Right cardiac atrium (tissue), 5 donors: ENCODE data around the gene HSPG2. TPM values are rescaled to one million over a fixed set of nuclear protein-coding genes. Genes with fewer than 3 reads are reported as not detected.

ENCODE experiments used
- ATAC-seq, 2 donors: fragments of 200-7000 bp; cut with Tn5 transposase; one replicate each; pipeline versions ENCODE4 v1.8.0 to v1.9.1; 2020; ENCODE audit warnings: moderate library complexity in 2 of 2, mild to moderate bottlenecking in 1 of 2
- DNase-seq, 3 donors: peaks; one replicate each; pipeline ENCODE4 v3.0.0-alpha.2; 2020
- H3K27ac ChIP-seq: one replicate; pipeline ENCODE4 v1.5.1; 2013; ENCODE audit warnings: mild to moderate bottlenecking, low read length, control low read depth, moderate library complexity
- H3K27me3 ChIP-seq: one replicate; pipeline ENCODE4 v1.6.1; 2013; ENCODE audit not compliant: control insufficient read depth, insufficient read depth
- H3K4me1 ChIP-seq: one replicate; pipeline ENCODE4 v1.6.1; 2013; ENCODE audit warnings: low read length; ENCODE audit not compliant: control insufficient read depth, insufficient read depth
- H3K4me3 ChIP-seq: one replicate; pipeline ENCODE4 v1.5.1; 2013; ENCODE audit warnings: low read length, control low read depth
- H3K9me3 ChIP-seq: one replicate; pipeline ENCODE4 v1.6.1; 2013; ENCODE audit warnings: low read length; ENCODE audit not compliant: control insufficient read depth
- WGBS: extraction: QIAGEN DNeasy Blood & Tissue Kit; methylation state at CpG from one replicate; pipeline ENCODE4 v1.1.7; 2013; 5-methylcytosine and 5-hydroxymethylcytosine counted together
- intact Hi-C, 4 donors: fragments of 100-400 bp; cut with DNase I; formaldehyde crosslinking; loops; one replicate each; pipeline versions ENCODE4 v1.11.0 to v1.14.0; 2022 to 2023
- polyA plus RNA-seq: library from polyadenylated mRNA; stranded (reverse); fragments of 200-250 nt; gene quantifications from one replicate; pipeline ENCODE4 v1.2.3, GENCODE V29; 2013
- total RNA-seq, 4 donors: library from RNA; stranded (reverse); fragmentation: NEBNext Ultra II Directional; extraction: Animal tissue kit (Norgen Biotek cat#: 25700); gene quantifications; one replicate each; pipeline ENCODE4 v1.2.1, GENCODE V29; 2021
- donor health status: healthy with polysubstance abuse.
- donor health status: DM: no; HTN: yes; CAD: no.
- donor health status: DM: no; HTN: no; CAD: no.
- donor health status: DM: no; HTN: yes; CAD: no; lungs with severe emphysema.
- donor health status: DM: yes; HTN: yes; CAD: no.

The HSPG2 gene
- total and polyA plus RNA-seq, 5 donors: 257 to 659 (median 459) TPM

DNA sequence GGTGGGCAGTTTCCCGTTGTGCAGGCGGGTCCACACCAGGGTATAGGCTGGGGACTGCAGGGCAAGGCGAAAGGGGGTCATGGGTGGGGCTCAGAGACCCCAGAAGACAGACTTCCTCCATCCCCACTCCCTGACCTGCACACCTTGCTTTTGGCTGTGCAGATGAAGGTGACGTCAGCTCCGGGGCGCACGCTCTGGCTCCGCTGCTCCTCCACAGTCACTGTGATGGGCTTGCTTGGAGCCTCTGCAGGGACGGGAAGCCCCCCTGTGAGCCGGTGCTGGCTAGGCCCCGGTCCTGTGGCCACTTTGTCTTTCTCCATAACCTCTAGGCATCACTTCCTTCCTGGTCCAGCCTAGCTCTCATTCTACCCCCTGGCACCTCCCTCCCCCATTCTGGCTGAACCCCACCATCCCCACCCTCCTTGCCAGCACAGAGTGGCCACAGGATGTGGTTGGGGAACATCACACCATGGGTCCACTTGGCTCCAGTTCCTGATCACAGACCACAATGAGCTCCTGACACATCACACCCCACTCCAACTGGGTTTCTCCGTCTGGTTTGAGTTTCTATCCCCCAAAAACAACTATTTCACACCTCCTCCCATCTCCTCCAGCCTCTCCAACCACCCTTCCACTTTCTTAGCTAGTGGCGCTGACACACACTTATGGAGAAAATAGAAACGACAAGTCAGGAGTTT, 79.8 kb downstream of the HSPG2 start:
- peak in 1 of 3 donors; percentile 59 for DNase-seq
- Histone ChIP-seq H3K4me3 (no peak overlapping the region), H3K9me3 (no peaks in the 10 kb centered on the region), H3K4me1 (no peaks in the 10 kb centered on the region), H3K27ac (no peak overlapping the region), H3K27me3 (no peaks in the 10 kb centered on the region)
- 75% methylated on average over 14 of the region's 14 CpGs for WGBS
- intact Hi-C loops: no loop called here
- peak in 1 of 2 donors; percentile 22 for ATAC-seq

DNA sequence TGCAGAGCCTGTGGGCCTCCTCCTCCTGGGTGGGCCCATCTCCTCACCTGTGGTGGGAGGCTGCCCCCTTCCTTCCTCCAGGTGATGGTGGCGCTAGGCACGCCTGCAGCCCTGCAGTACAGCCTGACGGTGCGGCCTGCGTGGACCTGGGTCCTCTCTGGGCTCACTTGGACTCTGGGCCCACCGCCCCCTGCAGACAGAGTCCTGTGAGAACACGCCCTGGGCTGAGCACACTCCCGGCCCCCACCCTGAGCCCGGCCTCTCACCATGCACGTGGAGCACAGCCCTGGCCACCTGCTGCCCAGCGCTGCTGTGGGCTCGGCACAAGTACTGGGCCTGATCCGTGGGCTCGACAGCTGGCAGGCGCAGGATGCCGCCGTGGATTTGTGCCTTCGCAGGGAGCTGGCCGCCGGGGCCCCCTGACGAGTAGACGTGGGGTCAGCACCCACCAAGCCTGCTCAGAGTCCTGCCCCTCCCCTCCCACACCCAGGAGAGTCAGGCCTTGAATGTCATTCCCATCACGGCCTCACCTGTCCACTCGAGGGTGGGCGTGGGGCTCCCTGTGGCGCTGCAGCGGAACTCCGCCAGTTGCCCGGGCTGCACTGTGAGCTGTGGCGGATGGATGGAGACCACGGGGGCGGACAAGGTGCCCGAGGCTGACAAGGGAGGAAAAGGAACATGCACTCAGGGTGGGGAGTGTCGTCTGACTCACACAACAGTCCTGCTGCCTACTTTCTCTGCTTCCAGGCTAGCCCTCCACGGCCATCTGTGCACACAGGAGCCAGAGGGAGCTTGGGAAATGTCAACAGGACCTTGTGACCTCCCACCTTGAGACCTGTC, 81.6 kb downstream of the HSPG2 start:
- H3K27me3 ChIP-seq: no peaks in the 10 kb centered on the region
- peak in 1 of 2 donors; percentile 4 for ATAC-seq
- H3K4me3 ChIP-seq: no peak overlapping the region
- DNase-seq: peak in 1 of 3 donors; percentile 60
- WGBS: 89% methylated on average over 35 of the region's 35 CpGs
- no peak overlapping the region for H3K27ac ChIP-seq
- intact Hi-C loops: no loop called here
- no peaks in the 10 kb centered on the region for H3K9me3 ChIP-seq
- H3K4me1 ChIP-seq: no peaks in the 10 kb centered on the region

DNA sequence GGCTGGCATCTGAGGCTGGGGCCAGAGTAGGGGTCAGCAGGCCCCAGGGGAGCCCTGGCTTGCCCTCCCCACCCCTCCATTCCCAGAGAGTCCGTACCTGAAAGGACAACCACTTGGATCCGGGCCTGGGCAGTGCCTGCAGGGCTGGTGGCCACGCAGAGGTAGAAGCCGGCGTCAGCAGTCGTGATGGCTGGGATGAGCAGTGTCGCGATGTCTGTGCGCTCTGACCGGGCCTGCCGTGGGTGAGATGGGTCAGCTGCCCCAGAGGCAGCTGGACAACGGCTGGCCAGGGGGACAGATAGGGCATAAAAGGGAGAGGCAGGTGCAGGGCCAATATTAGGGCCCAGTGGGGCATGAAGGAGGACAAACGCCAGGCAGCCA, 82.4 kb downstream of the HSPG2 start:
- H3K4me1 ChIP-seq: no peaks in the 10 kb centered on the region
- no peak overlapping the region for H3K27ac ChIP-seq

DNA sequence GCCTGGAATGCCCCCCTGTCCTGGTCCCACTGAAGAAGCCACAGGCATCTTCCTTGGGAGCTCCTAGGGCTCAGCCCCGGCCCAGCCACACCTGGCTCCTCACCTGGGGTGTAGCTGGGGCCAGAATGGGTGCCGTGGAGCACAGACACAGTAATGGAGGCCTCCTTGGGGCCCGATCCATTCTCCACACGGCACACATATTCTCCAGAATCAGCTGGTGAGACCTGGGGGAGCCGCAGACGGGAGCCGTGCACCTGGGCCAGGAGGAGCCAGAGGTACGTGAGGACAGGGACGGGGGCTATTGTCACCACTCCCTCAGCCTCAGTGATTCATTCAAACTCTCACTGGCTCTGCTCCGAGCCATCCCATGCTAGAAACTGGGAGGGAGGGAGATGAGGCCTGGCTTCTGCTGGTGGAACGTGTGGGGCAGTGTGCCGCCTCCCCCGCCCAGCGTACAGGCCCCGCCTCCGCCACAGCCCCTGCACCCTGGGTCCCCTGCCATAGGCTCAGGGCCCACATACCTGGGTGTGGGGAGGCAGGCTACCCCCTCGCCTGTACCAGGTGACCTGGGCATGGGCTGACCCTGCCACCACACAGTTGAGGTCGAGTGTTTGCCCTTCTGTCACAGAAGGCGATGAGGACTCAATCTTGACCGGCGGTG, 82.9 kb downstream of the HSPG2 start:
- Histone ChIP-seq H3K4me3 (no peak overlapping the region), H3K4me1 (no peaks in the 10 kb centered on the region), H3K27ac (no peak overlapping the region), H3K27me3 (no peaks in the 10 kb centered on the region), H3K9me3 (no peaks in the 10 kb centered on the region)
- DNase-seq: peak in 1 of 3 donors; percentile 36
- ATAC-seq: peak in 1 of 2 donors; percentile 4
- intact Hi-C loops: no loop called here
- 89% methylated on average over 21 of the region's 21 CpGs for WGBS

More for the DNA sequence above, 82.4 kb downstream of the HSPG2 start:
- intact Hi-C loops: no loop called here
- 89% methylated on average over 13 of the region's 13 CpGs for WGBS
- H3K9me3 ChIP-seq: no peaks in the 10 kb centered on the region
- H3K27me3 ChIP-seq: no peaks in the 10 kb centered on the region
- ATAC-seq (no peak), DNase-seq (peak in 1 of 3 donors; percentile 50)
- no peak overlapping the region for H3K4me3 ChIP-seq

DNA sequence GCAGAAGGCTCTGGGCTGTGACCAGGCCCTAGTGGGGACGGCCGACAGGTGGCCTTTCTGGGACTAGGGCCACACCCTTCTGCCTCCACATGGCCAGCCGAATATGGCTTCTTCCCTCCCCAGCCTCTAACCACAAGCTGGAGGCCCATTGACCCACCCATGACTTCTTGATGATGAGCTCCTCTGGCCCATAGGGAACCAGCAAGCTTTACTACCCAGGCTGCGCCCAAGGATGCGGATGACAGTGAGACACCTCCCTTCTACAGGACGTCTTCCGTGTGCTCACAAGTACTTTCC, 84.0 kb downstream of the HSPG2 start:
- no peaks in the 10 kb centered on the region for H3K9me3 ChIP-seq
- ATAC-seq (no peak), DNase-seq (peak in 1 of 3 donors; percentile 19)
- H3K27ac ChIP-seq: no peak overlapping the region
- no peaks in the 10 kb centered on the region for H3K27me3 ChIP-seq
- no peaks in the 10 kb centered on the region for H3K4me1 ChIP-seq
- H3K4me3 ChIP-seq: no peak overlapping the region
- WGBS: 84% methylated on average over 7 of the region's 7 CpGs
- intact Hi-C loops: no loop called here

DNA sequence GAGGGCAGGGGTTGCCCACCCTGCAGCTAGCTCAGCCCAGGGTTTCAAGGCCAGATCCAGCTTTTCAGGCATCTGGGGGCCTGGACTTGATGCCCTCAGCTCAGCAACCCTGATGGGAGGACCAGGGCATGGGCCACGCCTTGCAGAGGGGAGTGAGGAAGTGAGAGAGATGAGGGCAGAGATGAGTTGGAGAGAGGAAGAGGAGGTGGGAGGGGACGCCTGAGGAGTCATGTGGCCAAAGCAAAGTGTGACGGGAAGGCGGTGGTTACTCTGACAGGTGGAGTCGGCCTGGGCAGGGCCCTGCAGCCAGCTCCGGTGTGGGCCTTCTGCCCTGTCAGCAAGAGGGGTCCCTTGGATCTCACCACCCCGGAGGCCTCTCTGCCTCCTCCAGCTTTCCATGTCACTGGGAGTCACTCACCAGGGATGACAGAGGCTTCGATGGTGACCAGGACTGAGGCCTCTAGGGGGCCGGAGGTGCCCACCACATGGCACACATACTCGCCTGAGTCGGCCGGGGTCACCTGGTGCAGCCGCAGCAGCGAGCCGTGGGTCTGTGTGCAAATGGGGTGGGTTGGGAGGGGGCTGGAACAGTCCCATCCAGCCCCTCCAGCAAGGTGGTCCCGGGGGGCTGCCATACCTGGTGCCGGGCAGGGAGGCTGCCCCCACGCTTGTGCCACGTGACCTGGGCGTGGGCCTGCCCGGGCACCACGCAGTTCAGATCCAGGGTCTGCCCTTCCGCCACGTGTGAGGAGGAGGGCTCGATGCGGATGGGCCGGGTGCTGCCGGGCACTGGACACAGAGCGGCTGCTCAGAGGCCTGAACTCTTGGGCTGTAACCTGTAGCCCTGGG, 84.6 kb downstream of the HSPG2 start:
- H3K9me3 ChIP-seq: no peaks in the 10 kb centered on the region
- DNase-seq: peak in 1 of 3 donors; percentile 33
- WGBS: 89% methylated on average over 29 of the region's 29 CpGs
- ATAC-seq: no peak
- H3K4me1 ChIP-seq: no peaks in the 10 kb centered on the region
- no peaks in the 10 kb centered on the region for H3K27me3 ChIP-seq
- intact Hi-C loops: no loop called here
- H3K4me3 ChIP-seq: no peak overlapping the region
- H3K27ac ChIP-seq: no peak overlapping the region

DNA sequence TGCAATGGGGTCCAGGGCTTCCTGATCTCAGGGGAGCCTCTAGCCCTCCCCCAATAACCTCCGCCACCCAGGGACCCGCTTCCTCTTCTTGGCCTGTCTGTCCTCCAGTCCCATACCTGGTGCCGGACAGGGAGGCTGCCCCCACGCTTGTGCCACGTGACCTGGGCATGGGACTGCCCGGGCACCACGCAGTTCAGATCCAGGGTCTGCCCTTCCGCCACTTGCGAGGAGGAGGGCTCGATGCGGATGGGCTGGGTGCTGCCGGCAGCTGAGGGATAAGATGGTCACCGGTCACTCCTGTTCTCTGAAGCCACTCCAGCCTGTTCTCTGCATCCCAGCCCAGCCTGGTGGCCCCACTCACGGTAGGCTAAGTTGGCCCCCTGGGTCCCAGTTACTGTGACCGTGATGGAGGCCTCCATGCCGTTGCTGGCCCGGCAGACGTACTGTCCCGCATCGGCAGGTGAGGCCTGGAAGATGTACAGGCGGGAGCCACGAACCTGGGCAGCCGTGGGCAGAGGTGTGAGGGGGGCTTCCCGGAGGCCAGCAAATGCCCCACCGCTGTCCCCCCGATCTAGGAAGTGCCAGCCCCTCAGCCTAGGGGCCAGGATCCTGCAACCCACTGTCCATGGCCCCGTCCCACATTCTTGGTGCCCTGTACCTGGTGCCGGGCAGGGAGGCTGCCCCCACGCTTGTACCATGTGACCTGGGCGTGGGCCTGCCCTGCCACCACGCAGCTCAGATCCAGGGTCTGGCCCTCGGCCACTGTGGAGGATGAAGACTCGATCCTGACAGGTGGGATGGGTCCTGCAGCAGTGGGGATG, 85.5 kb downstream of the HSPG2 start:
- intact Hi-C loops: no loop called here
- DNase-seq: peak in 1 of 3 donors; percentile 57
- Histone ChIP-seq H3K4me1 (no peaks in the 10 kb centered on the region), H3K27me3 (no peaks in the 10 kb centered on the region), H3K27ac (no peak overlapping the region), H3K4me3 (no peak overlapping the region), H3K9me3 (no peaks in the 10 kb centered on the region)
- no peak for ATAC-seq
- WGBS: 91% methylated on average over 33 of the region's 33 CpGs

DNA sequence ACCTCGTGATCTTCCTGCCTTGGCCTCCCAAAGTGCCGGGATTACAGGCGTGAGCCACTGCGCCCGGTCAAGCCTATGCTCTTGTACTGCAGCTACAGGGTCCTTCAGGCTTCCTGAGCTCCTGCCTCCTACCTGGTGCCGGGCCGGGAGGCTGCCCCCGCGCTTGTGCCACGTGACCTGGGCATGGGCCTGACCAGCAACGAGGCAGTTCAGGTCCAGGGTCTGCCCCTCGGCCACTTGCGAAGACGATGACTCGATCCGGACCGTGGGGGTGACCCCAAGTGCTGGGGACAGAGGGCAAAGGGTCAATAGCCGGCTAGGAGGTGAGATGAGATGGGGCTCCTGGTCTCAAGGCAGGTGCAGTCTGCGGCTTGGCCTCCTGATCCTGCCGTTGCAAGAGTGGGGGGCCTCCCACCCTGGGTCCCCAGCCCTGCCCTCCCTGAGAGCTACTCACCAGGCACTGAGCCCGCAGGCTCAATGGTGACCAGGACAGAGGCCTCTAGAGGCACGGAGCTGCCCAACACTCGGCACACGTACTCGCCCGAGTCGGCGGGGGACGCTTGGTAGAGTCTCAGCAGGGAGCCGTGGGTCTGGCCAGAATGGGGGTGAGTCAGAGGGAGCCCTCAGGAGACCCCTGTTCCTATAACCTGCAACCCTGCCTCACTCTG, 87.1 kb downstream of the HSPG2 start:
- Histone ChIP-seq H3K4me1 (no peaks in the 10 kb centered on the region), H3K27me3 (no peaks in the 10 kb centered on the region), H3K9me3 (no peaks in the 10 kb centered on the region), H3K27ac (no peak overlapping the region), H3K4me3 (no peak overlapping the region)
- intact Hi-C loops: no loop called here
- DNase-seq (peak in 1 of 3 donors; percentile 54), ATAC-seq (no peak)
- WGBS: 90% methylated on average over 30 of the region's 30 CpGs

DNA sequence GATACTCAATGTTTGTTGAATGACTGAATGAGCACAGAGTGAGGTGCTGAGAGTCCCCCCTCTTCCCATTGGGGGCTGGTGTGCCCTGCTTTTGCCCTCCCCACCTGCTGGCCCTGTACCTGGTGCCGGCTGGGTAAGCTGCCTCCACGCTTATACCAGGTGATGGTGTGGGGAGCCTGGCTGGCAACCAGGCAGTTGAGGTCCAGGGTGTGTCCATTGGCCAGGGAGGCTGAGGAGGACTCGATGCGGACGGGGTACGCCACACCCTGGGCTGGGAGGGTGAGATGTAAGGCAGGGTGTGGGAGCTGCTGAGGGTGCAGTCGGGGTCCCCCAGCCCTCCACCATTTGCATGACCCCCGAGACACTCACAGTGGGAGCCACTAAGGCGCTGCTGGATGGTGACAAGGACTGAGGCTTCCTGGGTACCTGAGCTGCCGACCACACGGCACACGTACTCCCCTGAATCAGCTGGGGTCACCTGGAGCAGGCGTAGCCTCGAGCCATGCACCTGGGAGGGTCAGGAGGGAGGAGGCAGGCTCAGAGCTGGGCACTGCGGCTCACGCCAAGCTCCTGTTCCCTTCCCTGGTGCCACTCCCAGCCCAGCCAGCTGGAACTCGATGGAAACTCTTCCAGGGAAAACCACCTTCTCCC, 88.5 kb downstream of the HSPG2 start:
- Histone ChIP-seq H3K27ac (no peak overlapping the region), H3K9me3 (no peaks in the 10 kb centered on the region), H3K4me3 (no peak overlapping the region), H3K27me3 (no peaks in the 10 kb centered on the region), H3K4me1 (no peaks in the 10 kb centered on the region)
- DNase-seq: peak in 1 of 3 donors; percentile 31
- intact Hi-C loops: no loop called here
- WGBS: 93% methylated on average over 17 of the region's 17 CpGs
- peak in 1 of 2 donors; percentile 4 for ATAC-seq
